Adrenal gland (tissue), 12 donors: ENCODE results near the gene DKC1. TPM values are rescaled to one million over a fixed set of nuclear protein-coding genes. Genes with fewer than 3 reads are reported as not detected.

Experiments
- DNase-seq, 7 donors: peaks; one replicate each; pipeline ENCODE4 v3.0.0-alpha.2; 2019 to 2020
- H3K27ac ChIP-seq, 5 donors: fragments of 200-600 bp; sonication (generic) in 4 of 5; 1 replicate in 3 of 5; 2 replicates in 2 of 5; pipeline versions ENCODE4 v1.5.1 to v1.8.0; 2016 to 2020; ENCODE audit warnings: mild to moderate bottlenecking in 1 of 5
- H3K27me3 ChIP-seq: fragments of 200-600 bp; 2 replicates; pipeline ENCODE4 v1.8.0; 2021
- H3K36me3 ChIP-seq, 2 donors: fragments of 200-600 bp; replicated peaks in 1 of 2; 1 replicate in 1 of 2; 2 replicates in 1 of 2; pipeline versions ENCODE4 v1.5.1 to v1.8.0; 2018 to 2022
- H3K4me1 ChIP-seq, 2 donors: fragments of 200-600 bp; replicated peaks in 1 of 2; 1 replicate in 1 of 2; 2 replicates in 1 of 2; pipeline versions ENCODE4 v1.5.1 to v1.8.0; 2018 to 2021
- H3K4me3 ChIP-seq, 4 donors: fragments of 200-600 bp; sonication (generic) in 3 of 4; one replicate each; pipeline ENCODE4 v1.5.1; 2016 to 2018
- H3K9me3 ChIP-seq, 3 donors: fragments of 200-600 bp; sonication (generic) in 1 of 3; replicated peaks in 1 of 3; 1 replicate in 2 of 3; 2 replicates in 1 of 3; pipeline versions ENCODE4 v1.5.1 to v1.8.0; 2016 to 2021
- CTCF ChIP-seq, 6 experiments: fragments of 450-650 bp in 4 of 6; fragments of 200-600 bp in 2 of 6; sonication (generic) in 1 of 6; IDR thresholded peaks; 1 replicate in 5 of 6; 2 replicates in 1 of 6; pipeline versions ENCODE4 v1.5.1 to v1.8.0; 2016 to 2021; ENCODE audit warnings: antibody characterized with exemption in 6 of 6, mild to moderate bottlenecking in 2 of 6, moderate library complexity in 1 of 6
- POLR2A ChIP-seq, 2 donors: fragments of 450-650 bp; IDR thresholded peaks; one replicate each; pipeline ENCODE4 v1.6.1; 2017; ENCODE audit warnings: antibody characterized with exemption in 2 of 2, mild to moderate bottlenecking in 2 of 2, moderate library complexity in 1 of 2
- WGBS, 4 donors: extraction: QIAGEN DNeasy Blood & Tissue Kit in 2 of 4; methylation state at CpG; one replicate each; pipeline versions ENCODE4 v1.1.5 to v1.1.7; 2013 to 2017; 5-methylcytosine and 5-hydroxymethylcytosine counted together
- intact Hi-C, 2 donors: fragments of 100-400 bp; cut with DNase I; formaldehyde crosslinking; loops; one replicate each; pipeline versions ENCODE4 v1.14.1 to v1.15.0; 2022 to 2023
- polyA plus RNA-seq, 3 donors: library from polyadenylated mRNA; stranded (reverse); fragments of 200-250 nt in 2 of 3; fragments of 350-450 nt in 1 of 3; fragmentation: Illumina TruSeq in 1 of 3; extraction: RNeasy Lipid Tissue Mini Kit (QIAGEN cat#74804) in 1 of 3; gene quantifications; one replicate each; pipeline ENCODE4 v1.2.3, GENCODE V29; 2013 to 2014
- total RNA-seq, 9 donors: library from RNA; depleted of rRNA in 4 of 9; stranded (reverse); fragments of >200 nt in 4 of 9; fragments of 120-200 nt in 1 of 9; fragmentation: NEBNext Ultra II Directional in 1 of 9; extraction: Animal tissue kit (Norgen Biotek cat#: 25700) in 1 of 9; gene quantifications; one replicate each; pipeline versions ENCODE4 v1.1.0 to v1.2.4, GENCODE V29; 2013 to 2023
- donor health status: healthy with polysubstance abuse.
- donor health status: Bipolar disorder and iron deficiency.
- donor health status: DM: yes; HTN: yes; CAD: no.
- donor health status: DM: no; HTN: no; CAD: no.
- donor health status: DM: no; HTN: no; CAD: no.
- donor health status: DM: yes; HTN: yes; CAD: no.

Gene DKC1
- total and polyA plus RNA-seq, 12 donors: 20.2 to 111 (median 31.5) TPM

- 0 to 28% (median 6%) methylated on average over 11 to 65 of the region's 65 CpGs for WGBS, 4 donors
- intact Hi-C loops: no loop called here
- Histone ChIP-seq H3K27me3 (no peaks in the 10 kb centered on the region), H3K9me3 (no peaks in the 10 kb centered on the region), H3K27ac (peak within 1 kb of the TSS; percentile 21 to 90 (median 69)), H3K4me3 (peak within 1 kb of the TSS in 3 of 4 donors; percentile 24 to 74 (median 35)), H3K36me3 (no peaks in the 10 kb centered on the region), H3K4me1 (peaks cover 0 to 32% of the 10 kb centered on the region in 2 donors)
- DNase-seq: peak; percentile 72 to 80 (median 74)
- TF ChIP-seq POLR2A (IDR thresholded peaks at IDR 0.05) (peak in 1 of 2 donors; percentile 70), CTCF (IDR thresholded peaks at IDR 0.05) (no peak)
Measured at GRCh38 chrX:154804957-154805695, 42.5 kb downstream of the DKC1 start, which contains the start of gene MPP1. MPP1 (minus strand) TSS chrX:154805485; CDS start chrX:154805373, 112 bp downstream.

GRCh38 chrX:154805696-154806091 lies 43.0 kb downstream of the DKC1 start:
- Histone ChIP-seq H3K4me3 (peak overlapping the region in 2 of 4 donors; percentile 35 to 74), H3K4me1 (peaks cover 0 to 27% of the 10 kb centered on the region in 2 donors), H3K27ac (peak overlapping the region in 4 of 5 donors; percentile 49 to 90 (median 70)), H3K9me3 (no peaks in the 10 kb centered on the region), H3K36me3 (no peaks in the 10 kb centered on the region), H3K27me3 (no peaks in the 10 kb centered on the region)
- no peak for DNase-seq
- TF ChIP-seq POLR2A (IDR thresholded peaks at IDR 0.05) (no peak), CTCF (IDR thresholded peaks at IDR 0.05) (no peak)
- 4 to 40% (median 29%) methylated on average over 4 to 13 of the region's 13 CpGs for WGBS, 4 donors
- intact Hi-C loops: no loop called here

- Histone ChIP-seq H3K36me3 (no peaks in the 10 kb centered on the region), H3K4me3 (no peak overlapping the region), H3K27me3 (no peaks in the 10 kb centered on the region), H3K9me3 (no peaks in the 10 kb centered on the region), H3K4me1 (peaks cover 0 to 20% of the 10 kb centered on the region in 2 donors), H3K27ac (no peak overlapping the region)
- intact Hi-C loops: no loop called here
- TF ChIP-seq POLR2A (IDR thresholded peaks at IDR 0.05) (no peak), CTCF (IDR thresholded peaks at IDR 0.05) (no peak)
- 75 to 95% (median 85%) methylated on average over 5 of the region's 5 CpGs for WGBS, 4 donors
- no peak for DNase-seq
Measured at GRCh38 chrX:154806837-154807501, 44.3 kb downstream of the DKC1 start.

GRCh38 chrX:154809939-154810665 lies 47.4 kb downstream of the DKC1 start:
- Histone ChIP-seq H3K27ac (no peak overlapping the region), H3K36me3 (no peaks in the 10 kb centered on the region), H3K27me3 (no peaks in the 10 kb centered on the region), H3K4me1 (no peaks in the 10 kb centered on the region), H3K9me3 (no peaks in the 10 kb centered on the region), H3K4me3 (no peak overlapping the region)
- TF ChIP-seq CTCF (IDR thresholded peaks at IDR 0.05) (no peak), POLR2A (IDR thresholded peaks at IDR 0.05) (no peak)
- 77 to 92% (median 82%) methylated on average over 1 of the region's 1 CpG for WGBS, 4 donors
- DNase-seq: no peak
- intact Hi-C loops: no loop called here
